ENCODE results near the gene SPRED3. TPM values are rescaled to one million over a fixed set of nuclear protein-coding genes. Genes with fewer than 3 reads are reported as not detected.

SPRED3 gene
- total RNA-seq, 4 donors from 2014 or later = 0.14 to 3.0 (median 0.48) TPM; not detected in 1

- TF ChIP-seq EP300 (IDR thresholded peaks at IDR 0.05; ENCODE audit: low read depth) (no peak), CTCF (IDR thresholded peaks at IDR 0.05) (no peak), POLR2A (IDR thresholded peaks at IDR 0.05) (no peak), POLR2AphosphoS5 (IDR thresholded peaks at IDR 0.05) (no peak)
- in situ Hi-C loops (cut with MboI; ENCODE audit: low pct_ligation_motif_present in 1 of 4, low pct_unique_long_range_greater_than_20kb in 1 of 4, low sequenced_read_pairs in 3 of 4) (no loop called here), intact Hi-C loops (cut with DNase I; ENCODE audit: low total_unique reads) (no loop called here)
- Histone ChIP-seq H3K9me3 (no peaks in the 10 kb centered on the region), H3K4me1 (no peaks in the 10 kb centered on the region), H3K27me3 (no peaks in the 10 kb centered on the region), H3K36me3 (no peaks in the 10 kb centered on the region), H3K27ac (no peak overlapping the region), H3K4me3 (no peak overlapping the region)
- WGBS, 2 donors (ENCODE audit: low coverage in 1 of 2) = 84% methylated on average over 15 of the region's 15 CpGs; no CpG with 5 or more reads in 1 of the 2 donors
- no peak for DNase-seq
Observed at GRCh38 chr19:38443458-38443999, 55.0 kb downstream of the SPRED3 start.

GRCh38 chr19:38444026-38444425, 55.5 kb downstream of the SPRED3 start:
- H3K27me3 ChIP-seq = no peaks in the 10 kb centered on the region
- H3K36me3 ChIP-seq = no peaks in the 10 kb centered on the region
- intact Hi-C loops (cut with DNase I; ENCODE audit: low total_unique reads) = no loop called here
- no peak overlapping the region for H3K27ac ChIP-seq
- DNase-seq = no peak
- in situ Hi-C loops (cut with MboI; ENCODE audit: low pct_ligation_motif_present in 1 of 4, low pct_unique_long_range_greater_than_20kb in 1 of 4, low sequenced_read_pairs in 3 of 4) = no loop called here
- H3K4me3 ChIP-seq = no peak overlapping the region
- TF ChIP-seq POLR2AphosphoS5 (IDR thresholded peaks at IDR 0.05) (no peak), POLR2A (IDR thresholded peaks at IDR 0.05) (no peak), EP300 (IDR thresholded peaks at IDR 0.05; ENCODE audit: low read depth) (no peak), CTCF (IDR thresholded peaks at IDR 0.05) (no peak)
- WGBS, 2 donors (ENCODE audit: low coverage in 1 of 2) = 90% methylated on average over 7 of the region's 7 CpGs; no CpG with 5 or more reads in 1 of the 2 donors
- no peaks in the 10 kb centered on the region for H3K9me3 ChIP-seq
- H3K4me1 ChIP-seq = no peaks in the 10 kb centered on the region

- no peaks in the 10 kb centered on the region for H3K36me3 ChIP-seq
- no peak for DNase-seq
- H3K27me3 ChIP-seq = no peaks in the 10 kb centered on the region
- no peak overlapping the region for H3K4me3 ChIP-seq
- 92 to 96% methylated on average over 5 to 7 of the region's 7 CpGs for WGBS, 2 donors (ENCODE audit: low coverage in 1 of 2)
- H3K4me1 ChIP-seq = no peaks in the 10 kb centered on the region
- in situ Hi-C loops (cut with MboI; ENCODE audit: low pct_ligation_motif_present in 1 of 4, low pct_unique_long_range_greater_than_20kb in 1 of 4, low sequenced_read_pairs in 3 of 4) (no loop called here), intact Hi-C loops (cut with DNase I; ENCODE audit: low total_unique reads) (no loop called here)
- no peak overlapping the region for H3K27ac ChIP-seq
- TF ChIP-seq POLR2AphosphoS5 (IDR thresholded peaks at IDR 0.05) (no peak), EP300 (IDR thresholded peaks at IDR 0.05; ENCODE audit: low read depth) (no peak), POLR2A (IDR thresholded peaks at IDR 0.05) (no peak), CTCF (IDR thresholded peaks at IDR 0.05) (no peak)
- H3K9me3 ChIP-seq = no peaks in the 10 kb centered on the region
Observed at GRCh38 chr19:38445362-38445761, 56.9 kb downstream of the SPRED3 start.

- Histone ChIP-seq H3K36me3 (no peaks in the 10 kb centered on the region), H3K27ac (no peak overlapping the region), H3K4me3 (no peak overlapping the region), H3K9me3 (no peaks in the 10 kb centered on the region), H3K4me1 (no peaks in the 10 kb centered on the region), H3K27me3 (no peaks in the 10 kb centered on the region)
- TF ChIP-seq POLR2A (IDR thresholded peaks at IDR 0.05) = no peak
- TF ChIP-seq POLR2AphosphoS5 (IDR thresholded peaks at IDR 0.05) = no peak
- TF ChIP-seq CTCF (IDR thresholded peaks at IDR 0.05) = no peak
- no peak for TF ChIP-seq EP300 (IDR thresholded peaks at IDR 0.05; ENCODE audit: low read depth)
- DNase-seq = no peak
- WGBS, 2 donors (ENCODE audit: low coverage in 1 of 2) = 94% methylated on average over 9 of the region's 9 CpGs; no CpG with 5 or more reads in 1 of the 2 donors
- intact Hi-C loops (cut with DNase I; ENCODE audit: low total_unique reads) = no loop called here
- in situ Hi-C loops (cut with MboI; ENCODE audit: low pct_ligation_motif_present in 1 of 4, low pct_unique_long_range_greater_than_20kb in 1 of 4, low sequenced_read_pairs in 3 of 4) = no loop called here
Observed at GRCh38 chr19:38448225-38448624, 59.7 kb downstream of the SPRED3 start.

Other genes with a start within 250 kb of the SPRED3 start
- gene DPF1, start 164.5 kb upstream of the SPRED3 start, total RNA-seq = not detected
- gene PPP1R14A, start 132.3 kb upstream of the SPRED3 start, total RNA-seq = 100 to 1,000 TPM in 2 of 4 donors, 10 to 100 TPM in 2; 41.5 to 116 (median 80.0) TPM
- 1,000 to 10,000 TPM in 2 of 4 donors, 100 to 1,000 TPM in 2; 396 to 1,376 (median 946) TPM for gene SPINT2, start 124.1 kb upstream of the SPRED3 start, total RNA-seq
- gene C19orf33, start 84.4 kb upstream of the SPRED3 start, total RNA-seq = 1,000 to 10,000 TPM in 1 of 4 donors, 100 to 1,000 TPM in 2, 10 to 100 TPM in 1; 76.0 to 1,160 (median 338) TPM
- gene YIF1B, start 72.8 kb upstream of the SPRED3 start, total RNA-seq = 10 to 100 TPM; 15.0 to 24.5 (median 18.4) TPM
- gene KCNK6, start 68.9 kb upstream of the SPRED3 start, total RNA-seq = 10 to 100 TPM; 14.9 to 44.5 (median 17.6) TPM
- 10 to 100 TPM in 3 of 4 donors, 1 to 10 TPM in 1; 7.0 to 59.5 (median 20.3) TPM for gene CATSPERG, start 52.9 kb upstream of the SPRED3 start, total RNA-seq
- gene PSMD8, start 14.1 kb upstream of the SPRED3 start, total RNA-seq = 100 to 1,000 TPM in 1 of 4 donors, 10 to 100 TPM in 3; 28.1 to 171 (median 78.5) TPM
- not detected for gene GGN, start 663 bp upstream of the SPRED3 start, total RNA-seq
- 100 to 1,000 TPM in 1 of 4 donors, 10 to 100 TPM in 3; 34.0 to 102 (median 41.2) TPM for gene FAM98C, start 14.4 kb downstream of the SPRED3 start, total RNA-seq
- 10 to 100 TPM in 1 of 4 donors, 1 to 10 TPM in 2, not detected in 1; 1.5 to 19.8 (median 1.7) TPM for gene RASGRP4, start 37.5 kb downstream of the SPRED3 start, total RNA-seq
- 1 to 10 TPM in 3 of 4 donors, under 1 TPM in 1; 0.20 to 2.1 (median 1.4) TPM for gene RYR1, start 45.0 kb downstream of the SPRED3 start, total RNA-seq
- 10 to 100 TPM in 2 of 4 donors, 1 to 10 TPM in 1, not detected in 1; 4.0 to 49.0 (median 11.1) TPM for gene MAP4K1, start 229.3 kb downstream of the SPRED3 start, total RNA-seq
- 100 to 1,000 TPM; 267 to 660 (median 460) TPM for gene EIF3K, start 230.5 kb downstream of the SPRED3 start, total RNA-seq

Data from transverse colon (tissue), 4 donors.